ENCODE measurements around the gene USP28. TPM values are rescaled to one million over a fixed set of nuclear protein-coding genes. Genes with fewer than 3 reads are reported as not detected.
"Not testable (repeated sequence)": the region's sequence is repeated elsewhere in the genome, so short reads cannot be mapped to it uniquely, and the experiment has no call there.

The USP28 gene
- total RNA-seq, 1 donor from 2014 or later = 34.8 TPM

- H3K36me3 Mint-ChIP-seq (ENCODE audit: low read depth) = peaks cover 43% of the 10 kb centered on the region
- DNase-seq = peak; percentile 76
- peaks cover 2% of the 10 kb centered on the region for H3K4me1 Mint-ChIP-seq
- H3K9me3 Mint-ChIP-seq = no peaks in the 10 kb centered on the region
- no peaks in the 10 kb centered on the region for H3K27me3 Mint-ChIP-seq
- intact Hi-C loops (cut with micrococcal nuclease) = loop anchor here (5.0 kb wide), 1 partner anchor 456 kb away; no protein-coding TSS in a partner anchor
- H3K27ac Mint-ChIP-seq = no peak overlapping the region
- no peak overlapping the region for H3K4me3 Mint-ChIP-seq
Measured at GRCh38 chr11:113806406-113806805, 69.0 kb downstream of the USP28 start.

- intact Hi-C loops (cut with micrococcal nuclease) = loop anchor here (5.0 kb wide), 1 partner anchor 457 kb away; no protein-coding TSS in a partner anchor
- H3K4me1 Mint-ChIP-seq = peaks cover 2% of the 10 kb centered on the region
- H3K27me3 Mint-ChIP-seq = no peaks in the 10 kb centered on the region
- no peaks in the 10 kb centered on the region for H3K9me3 Mint-ChIP-seq
- H3K27ac Mint-ChIP-seq = no peak overlapping the region
- no peak for DNase-seq
- peaks cover 46% of the 10 kb centered on the region for H3K36me3 Mint-ChIP-seq (ENCODE audit: low read depth)
- H3K4me3 Mint-ChIP-seq = no peak overlapping the region
Measured at GRCh38 chr11:113805640-113806039, 69.7 kb downstream of the USP28 start.

- intact Hi-C loops (cut with micrococcal nuclease) = no loop called here
Measured at GRCh38 chr11:113802621-113803020, 72.8 kb downstream of the USP28 start.

GRCh38 chr11:113796663-113797259 lies 78.6 kb downstream of the USP28 start:
- intact Hi-C loops (cut with micrococcal nuclease) = loop anchor here (1.0 kb wide), 1 partner anchor 490 kb away; no protein-coding TSS in a partner anchor
- Mint-ChIP-seq H3K4me1 (no peaks in the 10 kb centered on the region), H3K4me3 (no peak overlapping the region), H3K9me3 (no peaks in the 10 kb centered on the region), H3K27me3 (no peaks in the 10 kb centered on the region), H3K27ac (no peak overlapping the region), H3K36me3 (ENCODE audit: low read depth) (peaks cover 13% of the 10 kb centered on the region)
- peak; percentile 68 for DNase-seq

More at GRCh38 chr11:113802621-113803020, 72.8 kb downstream of the USP28 start:
- H3K4me1 Mint-ChIP-seq = peaks cover 2% of the 10 kb centered on the region
- no peak overlapping the region for H3K27ac Mint-ChIP-seq
- H3K36me3 Mint-ChIP-seq (ENCODE audit: low read depth) = peaks cover 35% of the 10 kb centered on the region
- H3K4me3 Mint-ChIP-seq = no peak overlapping the region
- DNase-seq = no peak
- no peaks in the 10 kb centered on the region for H3K27me3 Mint-ChIP-seq
- H3K9me3 Mint-ChIP-seq = no peaks in the 10 kb centered on the region

GRCh38 chr11:113789675-113790320 lies 85.6 kb downstream of the USP28 start:
- intact Hi-C loops (cut with micrococcal nuclease) = no loop called here
- Mint-ChIP-seq H3K4me1 (no peaks in the 10 kb centered on the region), H3K27ac (no peak overlapping the region), H3K9me3 (no peaks in the 10 kb centered on the region), H3K36me3 (ENCODE audit: low read depth) (no peaks in the 10 kb centered on the region), H3K4me3 (no peak overlapping the region), H3K27me3 (peaks cover 11% of the 10 kb centered on the region)
- no peak for DNase-seq

GRCh38 chr11:113789016-113789415 lies 86.4 kb downstream of the USP28 start:
- H3K9me3 Mint-ChIP-seq; H3K4me1 Mint-ChIP-seq; H3K27ac Mint-ChIP-seq; H3K36me3 Mint-ChIP-seq (ENCODE audit: low read depth); intact Hi-C loops (cut with micrococcal nuclease); DNase-seq; H3K4me3 Mint-ChIP-seq: not testable (repeated sequence)
- peaks cover 17% of the 10 kb centered on the region for H3K27me3 Mint-ChIP-seq

GRCh38 chr11:113782134-113782533 lies 93.2 kb downstream of the USP28 start:
- Mint-ChIP-seq H3K36me3 (ENCODE audit: low read depth) (no peaks in the 10 kb centered on the region), H3K9me3 (no peaks in the 10 kb centered on the region), H3K4me3 (no peak overlapping the region), H3K27me3 (peaks cover 36% of the 10 kb centered on the region), H3K27ac (no peak overlapping the region), H3K4me1 (no peaks in the 10 kb centered on the region)
- DNase-seq = no peak
- intact Hi-C loops (cut with micrococcal nuclease) = no loop called here

- DNase-seq = no peak
- no peak overlapping the region for H3K4me3 Mint-ChIP-seq
- H3K27me3 Mint-ChIP-seq = peaks cover 34% of the 10 kb centered on the region
- no peaks in the 10 kb centered on the region for H3K36me3 Mint-ChIP-seq (ENCODE audit: low read depth)
- no peaks in the 10 kb centered on the region for H3K9me3 Mint-ChIP-seq
- intact Hi-C loops (cut with micrococcal nuclease) = no loop called here
- no peak overlapping the region for H3K27ac Mint-ChIP-seq
- H3K4me1 Mint-ChIP-seq = no peaks in the 10 kb centered on the region
Measured at GRCh38 chr11:113781682-113782081, 93.7 kb downstream of the USP28 start.

GRCh38 chr11:113779496-113779895 lies 95.9 kb downstream of the USP28 start, which contains the start of gene CLDN25:
Gene CLDN25, plus strand, starts transcription at chr11:113779796. Its CDS starts 0 bp downstream, at chr11:113779796.
- no peak within 1 kb of the TSS for H3K4me3 Mint-ChIP-seq
- no peak for DNase-seq
- H3K27me3 Mint-ChIP-seq = peaks cover 36% of the 10 kb centered on the region
- intact Hi-C loops (cut with micrococcal nuclease) = loop anchor here (10.0 kb wide), 1 partner anchor 1495 kb away; no protein-coding TSS in a partner anchor
- H3K36me3 Mint-ChIP-seq (ENCODE audit: low read depth) = no peaks in the 10 kb centered on the region
- H3K27ac Mint-ChIP-seq = no peak within 1 kb of the TSS
- peaks cover 3% of the 10 kb centered on the region for H3K4me1 Mint-ChIP-seq
- no peaks in the 10 kb centered on the region for H3K9me3 Mint-ChIP-seq

GRCh38 chr11:113778111-113778910 lies 97.1 kb downstream of the USP28 start:
- Mint-ChIP-seq H3K27ac (no peak overlapping the region), H3K9me3 (no peaks in the 10 kb centered on the region), H3K4me3 (no peak overlapping the region), H3K36me3 (ENCODE audit: low read depth) (peaks cover 4% of the 10 kb centered on the region), H3K4me1 (peaks cover 5% of the 10 kb centered on the region), H3K27me3 (peaks cover 30% of the 10 kb centered on the region)
- no peak for DNase-seq
- intact Hi-C loops (cut with micrococcal nuclease) = loop anchor here (10.0 kb wide), 1 partner anchor 1494 kb away; no protein-coding TSS in a partner anchor

GRCh38 chr11:113774174-113774503 lies 101.2 kb downstream of the USP28 start:
- intact Hi-C loops (cut with micrococcal nuclease) = loop anchor here (5.0 to 10.0 kb wide), 3 partner anchors 663 to 1687 kb away; partner anchors contain the start of genes REXO2, SDHD and TIMM8B
- Mint-ChIP-seq H3K4me1 (peaks cover 15% of the 10 kb centered on the region), H3K27me3 (peaks cover 13% of the 10 kb centered on the region), H3K9me3 (no peaks in the 10 kb centered on the region), H3K36me3 (ENCODE audit: low read depth) (peaks cover 11% of the 10 kb centered on the region), H3K4me3 (peak overlapping the region; percentile 99), H3K27ac (peak overlapping the region; percentile 96)
- DNase-seq = no peak

GRCh38 chr11:113773416-113774173 lies 101.8 kb downstream of the USP28 start, which contains the start of gene ZW10:
Gene ZW10, minus strand, starts transcription at chr11:113773692. Its CDS starts 26 bp downstream, at chr11:113773666.
- Mint-ChIP-seq H3K4me3 (peak within 1 kb of the TSS; percentile 99), H3K9me3 (no peaks in the 10 kb centered on the region), H3K27ac (peak within 1 kb of the TSS; percentile 96), H3K36me3 (ENCODE audit: low read depth) (peaks cover 14% of the 10 kb centered on the region), H3K27me3 (peaks cover 13% of the 10 kb centered on the region), H3K4me1 (peaks cover 17% of the 10 kb centered on the region)
- DNase-seq = peak; percentile 98
- intact Hi-C loops (cut with micrococcal nuclease) = loop anchor here (1.0 to 10.0 kb wide), 6 partner anchors 101 to 1686 kb away; partner anchors contain the start of genes REXO2, SDHD, TIMM8B and TTC12

GRCh38 chr11:113773092-113773415 lies 102.3 kb downstream of the USP28 start:
- Mint-ChIP-seq H3K9me3 (no peaks in the 10 kb centered on the region), H3K4me1 (peaks cover 17% of the 10 kb centered on the region), H3K27me3 (peaks cover 11% of the 10 kb centered on the region), H3K4me3 (peak overlapping the region; percentile 99), H3K27ac (peak overlapping the region; percentile 96), H3K36me3 (ENCODE audit: low read depth) (peaks cover 18% of the 10 kb centered on the region)
- no peak for DNase-seq
- intact Hi-C loops (cut with micrococcal nuclease) = loop anchor here (1.0 to 10.0 kb wide), 6 partner anchors 102 to 1686 kb away; partner anchors contain the start of genes REXO2, SDHD, TIMM8B and TTC12
